HG02642 (cell line): Measurements from ENCODE around the gene GADL1.

Source experiments
- ATAC-seq: cut with Tn5 transposase; IDR thresholded peaks from one replicate; pipeline ENCODE4 v1.9.1; 2021; ENCODE audit warnings: mild to moderate bottlenecking; ENCODE audit not compliant: unreplicated experiment, poor library complexity

Gene GADL1, protein sequence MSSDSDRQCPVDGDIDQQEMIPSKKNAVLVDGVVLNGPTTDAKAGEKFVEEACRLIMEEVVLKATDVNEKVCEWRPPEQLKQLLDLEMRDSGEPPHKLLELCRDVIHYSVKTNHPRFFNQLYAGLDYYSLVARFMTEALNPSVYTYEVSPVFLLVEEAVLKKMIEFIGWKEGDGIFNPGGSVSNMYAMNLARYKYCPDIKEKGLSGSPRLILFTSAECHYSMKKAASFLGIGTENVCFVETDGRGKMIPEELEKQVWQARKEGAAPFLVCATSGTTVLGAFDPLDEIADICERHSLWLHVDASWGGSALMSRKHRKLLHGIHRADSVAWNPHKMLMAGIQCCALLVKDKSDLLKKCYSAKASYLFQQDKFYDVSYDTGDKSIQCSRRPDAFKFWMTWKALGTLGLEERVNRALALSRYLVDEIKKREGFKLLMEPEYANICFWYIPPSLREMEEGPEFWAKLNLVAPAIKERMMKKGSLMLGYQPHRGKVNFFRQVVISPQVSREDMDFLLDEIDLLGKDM

DNA sequence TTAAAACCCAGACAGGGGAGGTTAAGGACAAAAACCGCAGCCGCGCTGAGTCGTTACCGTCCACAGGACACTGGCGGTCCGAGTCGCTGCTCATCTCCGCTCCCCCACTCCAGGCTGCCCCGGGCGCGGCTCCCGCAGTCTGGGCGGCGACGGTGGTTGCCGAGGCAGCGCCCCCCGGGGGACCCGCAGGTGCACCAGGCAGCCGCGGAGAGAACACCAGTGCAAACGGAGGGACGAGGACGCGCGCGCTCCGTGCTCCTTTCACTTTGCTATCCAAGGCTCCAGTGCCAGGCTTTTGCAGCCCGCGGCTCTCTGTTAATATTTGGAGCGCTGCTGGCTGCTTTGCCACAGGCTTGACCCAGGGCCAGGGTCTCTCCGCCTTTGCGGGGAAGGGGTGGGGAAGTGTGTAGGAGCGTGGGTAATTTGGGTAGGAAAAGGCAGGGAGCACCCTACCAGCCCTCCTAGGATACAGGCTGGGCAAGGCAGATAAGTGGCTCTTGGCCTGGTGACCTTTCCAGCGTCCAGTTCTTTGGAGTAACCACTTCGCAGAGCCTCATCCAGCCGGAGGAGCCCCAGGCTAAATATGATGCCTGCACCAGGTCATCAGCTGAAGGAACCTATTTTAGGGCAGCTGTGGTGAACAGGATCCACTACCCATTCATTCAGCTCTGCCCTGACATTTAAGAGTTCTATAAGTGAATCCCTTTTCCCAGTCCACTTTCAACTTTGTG is at the start of gene GADL1:
Gene GADL1, minus strand, starts transcription at position 141 of the 731 bp plus-strand sequence. Its CDS starts 47 bp downstream, at position 94.
- ATAC-seq = no peak

- ATAC-seq = no peak
Observed at GRCh38 chr3:30944124-30944523, 49.7 kb upstream of the GADL1 start.

DNA sequence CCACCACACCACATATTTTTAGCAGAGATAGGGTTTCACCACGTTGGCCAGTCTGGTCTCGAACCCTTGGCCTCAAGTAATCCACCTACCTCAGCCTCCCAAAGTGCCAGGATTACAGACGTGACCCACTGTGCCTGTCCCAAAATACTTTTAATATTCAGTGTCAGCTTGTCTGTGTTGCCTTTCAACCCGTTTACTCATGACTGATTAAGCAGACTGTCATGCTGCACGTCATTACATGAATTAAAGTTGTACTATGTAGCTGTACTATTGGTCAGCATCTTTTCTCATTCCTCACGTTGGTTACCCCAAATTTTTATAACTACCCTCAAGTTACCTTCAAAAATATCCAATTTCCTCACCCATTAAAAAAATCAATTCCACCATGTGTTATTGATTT is 48.7 kb upstream of the GADL1 start:
- no peak for ATAC-seq

DNA sequence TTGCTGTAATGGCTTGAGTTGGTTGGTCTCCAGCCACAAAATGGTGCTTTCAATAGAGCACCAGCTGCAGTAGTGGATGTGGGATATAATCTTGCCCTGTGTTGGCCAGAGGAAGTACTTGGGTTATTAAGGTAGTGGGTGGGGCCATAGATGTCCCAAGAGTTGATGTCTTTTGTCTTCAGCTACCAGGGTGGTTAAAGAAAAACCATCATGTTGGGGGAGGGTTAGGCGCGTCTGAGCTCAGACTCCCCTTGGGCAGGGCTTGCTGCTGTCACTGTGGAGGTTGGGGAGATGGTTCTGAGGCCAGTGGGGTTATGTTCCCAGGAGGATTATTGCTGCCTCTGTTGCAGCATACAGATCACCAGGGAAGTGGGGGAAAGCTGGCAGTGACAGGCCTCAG is 46.9 kb upstream of the GADL1 start:
- ATAC-seq = no peak

GRCh38 chr3:30940740-30941139 is 46.3 kb upstream of the GADL1 start:
- no peak for ATAC-seq

GRCh38 chr3:30934208-30934550 is 39.7 kb upstream of the GADL1 start:
- ATAC-seq = no peak

DNA sequence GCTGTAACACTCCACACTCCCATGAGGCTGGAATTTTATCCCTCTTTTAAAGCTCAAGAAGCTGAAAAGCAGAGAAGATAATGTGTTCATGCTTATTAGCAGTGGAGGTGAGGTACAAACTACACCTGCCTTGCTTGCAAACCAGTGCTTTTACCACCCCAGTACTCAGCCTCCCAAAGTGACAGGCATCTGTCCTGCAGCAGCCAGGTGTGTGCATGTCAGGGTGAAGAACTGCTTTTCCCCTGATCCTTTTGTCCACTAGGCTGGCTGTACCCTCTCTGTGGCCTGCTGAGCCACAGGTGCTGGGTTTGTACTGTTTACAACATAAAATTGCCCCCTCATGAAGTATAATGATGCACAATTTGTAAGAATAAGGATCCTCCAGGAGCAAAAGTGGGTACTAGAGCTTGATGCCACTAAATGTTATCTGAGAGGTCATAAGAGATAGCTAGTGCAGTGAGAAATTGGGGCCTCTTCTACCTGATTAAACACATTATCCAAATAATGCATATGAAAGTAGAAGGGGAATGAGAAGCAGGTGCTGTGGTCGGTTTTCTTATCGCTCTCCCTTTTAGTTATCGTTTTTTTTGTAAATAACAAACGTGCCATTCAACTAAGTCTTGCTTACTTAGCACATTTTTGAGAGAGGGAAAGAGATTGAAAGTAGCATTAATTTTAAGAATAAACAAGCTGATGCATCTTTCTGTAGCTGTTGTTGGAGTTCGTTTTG is 39.2 kb upstream of the GADL1 start:
- ATAC-seq = no peak

GRCh38 chr3:30932513-30933098 is 38.1 kb upstream of the GADL1 start:
- ATAC-seq = no peak

DNA sequence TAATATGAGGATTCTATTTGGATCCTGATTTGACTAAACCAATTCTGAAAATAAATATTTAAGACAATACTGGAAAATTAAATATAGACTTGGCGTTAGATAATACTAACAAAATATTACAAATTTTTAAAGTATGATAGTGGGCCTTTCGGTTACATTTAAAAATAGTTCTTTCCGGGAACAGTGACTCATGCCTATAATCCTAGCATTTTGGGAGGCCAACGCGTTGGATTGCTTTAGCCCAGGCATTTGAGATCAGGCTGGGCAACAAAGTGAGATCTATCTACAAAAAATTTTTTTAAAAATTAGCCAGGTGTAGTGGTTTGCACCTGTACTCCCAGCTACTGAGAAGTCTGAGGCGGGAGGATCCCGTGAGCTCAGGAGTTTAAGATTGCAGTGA is 30.3 kb upstream of the GADL1 start:
- ATAC-seq = no peak

GRCh38 chr3:30919564-30919963 is 25.1 kb upstream of the GADL1 start:
- no peak for ATAC-seq

- no peak for ATAC-seq
Observed at GRCh38 chr3:30918761-30919160, 24.3 kb upstream of the GADL1 start.

GRCh38 chr3:30915782-30916181 is 21.3 kb upstream of the GADL1 start:
- ATAC-seq = no peak

GRCh38 chr3:30914696-30915095 is 20.2 kb upstream of the GADL1 start:
- ATAC-seq = no peak

DNA sequence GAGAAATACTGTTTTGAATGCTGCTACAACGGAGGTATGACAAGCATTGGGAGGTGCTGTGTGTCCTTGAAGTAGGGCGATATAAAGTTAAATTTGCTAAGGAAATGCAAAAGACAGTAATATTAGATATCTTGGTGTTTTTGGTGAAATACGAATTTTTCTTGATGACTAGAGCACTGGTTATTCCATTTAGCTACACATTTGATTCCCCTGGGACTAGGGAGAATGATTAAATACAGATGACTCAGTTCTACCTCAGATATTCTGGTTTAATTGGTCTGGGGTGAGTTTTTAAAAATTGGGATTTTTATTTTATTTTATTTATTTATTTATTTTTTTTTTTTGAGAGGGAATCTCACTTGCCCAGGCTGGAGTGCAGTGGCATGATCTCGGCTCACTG is 18.7 kb upstream of the GADL1 start:
- ATAC-seq = no peak

DNA sequence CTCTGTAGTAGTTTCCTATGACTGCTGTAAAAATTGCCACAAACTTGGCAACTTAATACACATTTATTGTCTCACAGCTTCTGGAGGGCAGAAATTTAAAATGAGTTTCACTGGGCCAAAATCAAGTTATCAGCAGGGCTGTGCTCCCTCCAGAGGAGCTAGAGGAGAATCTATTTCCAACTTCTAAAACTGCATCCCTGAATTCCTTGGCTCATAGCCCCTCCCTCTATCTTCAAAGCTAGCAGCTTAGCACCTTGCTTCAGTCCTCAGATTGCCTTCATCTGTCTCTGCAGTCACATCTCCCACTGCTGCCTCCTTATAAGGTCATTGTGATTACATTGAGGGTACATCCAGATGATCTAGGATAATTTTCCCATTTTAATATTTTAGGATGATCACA is 17.8 kb upstream of the GADL1 start:
- ATAC-seq = no peak

GRCh38 chr3:30908456-30909037 is 14.1 kb upstream of the GADL1 start:
- ATAC-seq = no peak

- no peak for ATAC-seq
Observed at GRCh38 chr3:30904996-30905395, 10.5 kb upstream of the GADL1 start.

GRCh38 chr3:30895329-30895728 is 868 bp upstream of the GADL1 start:
- ATAC-seq = no peak

DNA sequence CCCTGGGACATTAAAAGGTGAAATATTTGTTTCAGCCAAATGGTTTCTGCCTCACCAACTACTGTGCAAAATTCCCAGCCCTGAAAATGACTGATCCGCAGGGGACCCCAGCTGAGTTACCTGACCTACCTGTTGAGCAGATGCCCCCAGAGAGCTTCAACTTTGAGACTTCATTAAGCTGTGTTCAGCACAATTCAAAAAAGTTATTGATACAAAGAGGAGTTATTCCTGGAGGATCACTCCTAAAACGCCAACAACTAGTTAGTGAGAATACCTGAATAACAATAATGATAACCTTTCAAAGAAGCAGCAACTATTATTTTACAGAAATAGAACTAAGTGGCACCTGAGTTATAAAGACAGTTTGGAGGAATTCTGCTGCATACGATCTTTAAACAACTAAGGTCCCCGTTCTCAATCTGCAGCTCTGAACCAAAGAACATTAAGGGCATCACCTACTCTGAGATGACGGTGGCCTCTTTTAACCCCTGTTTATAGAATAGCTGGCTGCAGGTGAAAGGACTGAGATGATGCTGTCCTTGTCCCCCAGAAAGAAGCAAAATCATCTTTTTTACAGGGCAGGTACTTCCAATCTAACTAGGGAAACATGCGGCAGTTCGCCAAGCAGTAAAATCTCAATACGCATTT is 659 bp downstream of the GADL1 start:
- ATAC-seq = no peak

DNA sequence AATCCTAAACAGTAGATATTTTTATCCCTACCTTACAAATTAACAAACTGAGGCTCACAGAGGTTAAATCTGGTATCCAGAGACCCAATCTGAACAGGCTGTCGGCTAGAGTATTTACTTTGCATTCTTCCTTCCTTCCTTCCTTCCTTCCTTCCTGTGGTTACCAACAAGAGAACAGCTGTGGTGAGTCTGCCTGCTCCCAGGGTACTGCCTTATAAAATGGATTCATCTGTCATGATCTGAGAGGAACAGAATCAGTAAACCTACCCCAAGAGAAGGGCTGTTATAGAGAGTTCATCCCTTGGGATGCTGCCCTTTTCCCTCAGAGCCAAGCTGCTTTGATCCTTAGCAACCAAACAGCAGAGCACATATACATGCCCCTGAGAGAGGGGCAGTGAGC is 3.6 kb downstream of the GADL1 start:
- ATAC-seq = no peak
